HEK293 (cell line): ENCODE measurements around the gene MRPL41.

ENCODE experiments used
- ATF2 ChIP-seq: fragments of 450-650 bp; formaldehyde crosslinking; IDR thresholded peaks from 2 replicates; pipeline ENCODE4 v1.5.1; 2016; ENCODE audit warnings: missing biosample characterization, missing genetic modification characterization, low read depth
- BCL11A ChIP-seq: fragments of 450-650 bp; formaldehyde crosslinking; IDR thresholded peaks from 2 replicates; pipeline ENCODE4 v1.5.1; 2016; ENCODE audit warnings: low read depth, missing biosample characterization, missing genetic modification characterization
- GLIS2 ChIP-seq: fragments of 450-650 bp; formaldehyde crosslinking; IDR thresholded peaks from 2 replicates; pipeline ENCODE4 v1.5.1; 2016; ENCODE audit warnings: missing biosample characterization, missing genetic modification characterization
- HOXC10 ChIP-seq: sonication (generic); formaldehyde crosslinking; IDR thresholded peaks from 2 replicates; pipeline ENCODE4 v1.8.1; 2023; ENCODE audit warnings: mild to moderate bottlenecking, missing genetic modification reagents
- KLF1 ChIP-seq: fragments of 450-650 bp; formaldehyde crosslinking; IDR thresholded peaks from 2 replicates; pipeline ENCODE4 v1.5.1; 2016; ENCODE audit warnings: missing biosample characterization, missing genetic modification characterization
- TSHZ1 ChIP-seq: fragments of 450-650 bp; formaldehyde crosslinking; IDR thresholded peaks from 2 replicates; pipeline ENCODE4 v1.5.1; 2016; ENCODE audit warnings: missing biosample characterization, missing genetic modification characterization, borderline replicate concordance
- ZBTB8A ChIP-seq: fragments of 450-650 bp; formaldehyde crosslinking; IDR thresholded peaks from 2 replicates; pipeline ENCODE4 v1.5.1; 2016; ENCODE audit warnings: missing biosample characterization, missing genetic modification characterization
- ZNF140 ChIP-seq: fragments of 450-650 bp; formaldehyde crosslinking; IDR thresholded peaks from 2 replicates; pipeline ENCODE4 v1.5.1; 2016; ENCODE audit warnings: missing biosample characterization, missing genetic modification characterization
- ZNF16 ChIP-seq: fragments of 450-650 bp; formaldehyde crosslinking; IDR thresholded peaks from 2 replicates; pipeline ENCODE4 v1.5.1; 2016; ENCODE audit warnings: low read depth, missing biosample characterization, missing genetic modification characterization
- ZNF175 ChIP-seq: fragments of 450-650 bp; formaldehyde crosslinking; IDR thresholded peaks from 2 replicates; pipeline ENCODE4 v1.5.1; 2016; ENCODE audit warnings: missing biosample characterization, missing genetic modification characterization
- ZNF211 ChIP-seq: fragments of 450-650 bp; formaldehyde crosslinking; IDR thresholded peaks from 2 replicates; pipeline ENCODE4 v1.5.1; 2016; ENCODE audit warnings: low read depth, missing biosample characterization, missing genetic modification characterization
- ZNF223 ChIP-seq: fragments of 450-650 bp; formaldehyde crosslinking; IDR thresholded peaks from 2 replicates; pipeline ENCODE4 v1.5.1; 2016; ENCODE audit warnings: missing biosample characterization, missing genetic modification characterization
- ZNF239 ChIP-seq: fragments of 450-650 bp; formaldehyde crosslinking; IDR thresholded peaks from 2 replicates; pipeline ENCODE4 v1.5.1; 2016; ENCODE audit warnings: missing biosample characterization, missing genetic modification characterization
- ZNF26 ChIP-seq: fragments of 450-650 bp; formaldehyde crosslinking; IDR thresholded peaks from 2 replicates; pipeline ENCODE4 v1.5.1; 2016; ENCODE audit warnings: missing biosample characterization, missing genetic modification characterization
- ZNF488 ChIP-seq: fragments of 450-650 bp; formaldehyde crosslinking; IDR thresholded peaks from 2 replicates; pipeline ENCODE4 v1.5.1; 2016; ENCODE audit warnings: missing biosample characterization, missing genetic modification characterization
- ZNF518A ChIP-seq: fragments of 450-650 bp; formaldehyde crosslinking; conservative IDR thresholded peaks from 2 replicates; pipeline ENCODE4 v1.5.1; 2016; ENCODE audit warnings: low read depth, missing biosample characterization, missing genetic modification characterization
- ZNF626 ChIP-seq: fragments of 450-650 bp; sonication (Bioruptor Pico); formaldehyde crosslinking; IDR thresholded peaks from 2 replicates; pipeline ENCODE4 v1.5.1; 2018; ENCODE audit warnings: missing biosample characterization, missing genetic modification characterization, inconsistent platforms
- ZNF701 ChIP-seq: fragments of 450-650 bp; formaldehyde crosslinking; IDR thresholded peaks from 2 replicates; pipeline ENCODE4 v1.5.1; 2016; ENCODE audit warnings: missing biosample characterization, missing genetic modification characterization
- ZNF768 ChIP-seq: fragments of 450-650 bp; formaldehyde crosslinking; IDR thresholded peaks from 2 replicates; pipeline ENCODE4 v1.5.1; 2018; ENCODE audit warnings: missing biosample characterization, mild to moderate bottlenecking, missing genetic modification characterization
- ZNF791 ChIP-seq: fragments of 450-650 bp; formaldehyde crosslinking; IDR thresholded peaks from 2 replicates; pipeline ENCODE4 v1.5.1; 2016; ENCODE audit warnings: missing biosample characterization, missing genetic modification characterization
- ZNF837 ChIP-seq: fragments of 450-650 bp; formaldehyde crosslinking; IDR thresholded peaks from 2 replicates; pipeline ENCODE4 v1.5.1; 2016; ENCODE audit warnings: missing biosample characterization, missing genetic modification characterization
- ZSCAN4 ChIP-seq: fragments of 450-650 bp; formaldehyde crosslinking; IDR thresholded peaks from 2 replicates; pipeline ENCODE4 v1.5.1; 2017; ENCODE audit warnings: missing biosample characterization, missing genetic modification characterization

Gene MRPL41

GRCh38 chr9:137551264-137552021 is at the start of gene MRPL41 (continued):
- TF ChIP-seq TSHZ1 (tag by site-specific recombination): no peak
- no peak for TF ChIP-seq ZNF16 (tag by site-specific recombination)
- no peak for TF ChIP-seq ZNF768 (tag by site-specific recombination)
- no peak for TF ChIP-seq ZNF518A (tag by site-specific recombination)
- peak; percentile 81 for TF ChIP-seq KLF1 (tag by site-specific recombination)
- TF ChIP-seq ZSCAN4 (tag by site-specific recombination): no peak
- no peak for TF ChIP-seq ZNF239 (tag by site-specific recombination)
- no peak for TF ChIP-seq ZNF626
- TF ChIP-seq ZNF837 (tag by site-specific recombination): no peak
- TF ChIP-seq HOXC10 (CRISPR knock-in tag): no peak
- TF ChIP-seq ZNF791: no peak
- TF ChIP-seq ZNF26 (tag by site-specific recombination): no peak
- no peak for TF ChIP-seq ZNF140 (tag by site-specific recombination)
- TF ChIP-seq ZNF488: no peak
- TF ChIP-seq ZBTB8A (tag by site-specific recombination): peak; percentile 59; the same call in 1 of the 2 replicates
- TF ChIP-seq BCL11A (tag by site-specific recombination): peak; percentile 71
- no peak for TF ChIP-seq ATF2 (tag by site-specific recombination)
- no peak for TF ChIP-seq ZNF211 (tag by site-specific recombination)
- TF ChIP-seq ZNF701 (tag by site-specific recombination): no peak
- peak; percentile 92 for TF ChIP-seq GLIS2 (tag by site-specific recombination)
- no peak for TF ChIP-seq ZNF223 (tag by site-specific recombination)
- no peak for TF ChIP-seq ZNF175 (tag by site-specific recombination)
